DND-41 (cell line): ENCODE measurements around the gene ADAM21.
"Not testable (repeated sequence)": the region's sequence is repeated elsewhere in the genome, so short reads cannot be mapped to it uniquely, and the experiment has no call there.

Experiments used
- ATAC-seq: fragments of 200-7000 bp; cut with Tn5 transposase; 3 replicates; pipeline ENCODE4 v1.9.1; 2021; ENCODE audit warnings: low read depth; ENCODE audit not compliant: insufficient read depth
- DNase-seq: peaks from one replicate; pipeline ENCODE4 v3.0.0-alpha.2; 2020
- H2AFZ ChIP-seq: 2 replicates; pipeline ENCODE4 v1.6.0; 2012; ENCODE audit warnings: low read depth, low read length
- H3K27ac ChIP-seq: 2 replicates; pipeline ENCODE4 v1.5.1; 2012; ENCODE audit warnings: low read length, inconsistent platforms
- H3K27me3 ChIP-seq: fragments of 200-600 bp; sonication (generic); 2 replicates; pipeline ENCODE4 v1.6.0; 2012; ENCODE audit warnings: low read length, mild to moderate bottlenecking, inconsistent platforms; ENCODE audit not compliant: insufficient read depth, poor library complexity
- H3K36me3 ChIP-seq: 2 replicates; pipeline ENCODE4 v1.5.1; 2012; ENCODE audit warnings: low read length, inconsistent platforms; ENCODE audit not compliant: insufficient read depth
- H3K4me1 ChIP-seq: 2 replicates; pipeline ENCODE4 v1.5.1; 2012; ENCODE audit warnings: mild to moderate bottlenecking, low read length; ENCODE audit not compliant: insufficient read depth
- H3K4me2 ChIP-seq: 2 replicates; pipeline ENCODE4 v1.6.0; 2012; ENCODE audit warnings: mild to moderate bottlenecking, moderate library complexity, low read length, inconsistent platforms; ENCODE audit not compliant: insufficient read depth
- H3K4me3 ChIP-seq, 2 experiments: fragments of 200-600 bp in 1 of 2; shearing (Covaris generic) in 1 of 2; 2 replicates each; pipeline ENCODE4 v1.5.1; 2012 to 2016; ENCODE audit warnings: inconsistent platforms in 2 of 2, low read length in 2 of 2, mild to moderate bottlenecking in 2 of 2, low read depth in 1 of 2, moderate library complexity in 1 of 2
- H3K79me2 ChIP-seq: 2 replicates; pipeline ENCODE4 v1.6.0; 2012; ENCODE audit warnings: low read length, inconsistent platforms; ENCODE audit not compliant: insufficient read depth
- H3K9ac ChIP-seq: 2 replicates; pipeline ENCODE4 v1.6.0; 2012; ENCODE audit warnings: low read depth, mild to moderate bottlenecking, inconsistent platforms, low read length, moderate library complexity
- H3K9me3 ChIP-seq: 2 replicates; pipeline ENCODE4 v1.5.1; 2012; ENCODE audit warnings: low read length, moderate library complexity, mild to moderate bottlenecking, inconsistent platforms; ENCODE audit not compliant: insufficient read depth, severe bottlenecking
- H4K20me1 ChIP-seq: 2 replicates; pipeline ENCODE4 v1.6.0; 2012; ENCODE audit warnings: low read length; ENCODE audit not compliant: insufficient read depth
- EZH2 ChIP-seq: IDR thresholded peaks from 3 replicates; pipeline ENCODE4 v1.6.1; 2012; ENCODE audit warnings: borderline replicate concordance, low read depth, mild to moderate bottlenecking, moderate library complexity, low read length, inconsistent platforms; ENCODE audit not compliant: severe bottlenecking
- TF ChIP-seq, protein P1 (sequence below): IDR thresholded peaks from 2 replicates; pipeline ENCODE4 v1.5.1; 2012; ENCODE audit warnings: borderline replicate concordance, low read length, moderate library complexity, mild to moderate bottlenecking; ENCODE audit not compliant: poor library complexity, severe bottlenecking; ENCODE audit errors: extremely low read depth

Gene ADAM21

DNA sequence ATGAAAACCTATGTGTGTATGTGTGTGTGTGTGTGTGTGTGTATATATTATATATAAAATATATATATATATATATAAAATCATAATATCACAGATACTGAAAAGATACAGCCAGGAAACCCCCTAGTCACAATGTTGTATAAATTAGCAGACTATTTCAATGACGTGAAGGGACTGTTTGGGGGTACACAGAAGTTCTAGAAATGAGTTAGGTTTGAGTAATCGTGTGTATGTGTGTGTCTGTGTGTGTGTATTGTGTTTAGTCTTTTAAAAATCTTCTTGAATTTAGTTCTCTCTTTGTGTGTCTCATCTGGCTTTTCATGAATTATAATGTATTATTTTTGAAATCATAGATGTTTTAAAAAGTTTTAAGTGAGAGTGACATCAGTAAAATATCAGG is 21.9 kb downstream of the ADAM21 start:
- Histone ChIP-seq H3K27me3 (no peaks in the 10 kb centered on the region), H3K4me1 (no peaks in the 10 kb centered on the region), H2AFZ (no peak overlapping the region), H3K4me3 (no peak overlapping the region), H3K36me3 (no peaks in the 10 kb centered on the region), H3K4me2 (no peak overlapping the region), H3K27ac (no peak overlapping the region), H4K20me1 (no peaks in the 10 kb centered on the region), H3K79me2 (no peaks in the 10 kb centered on the region), H3K9me3 (no peaks in the 10 kb centered on the region), H3K9ac (no peak overlapping the region)
- DNase-seq = no peak
- ATAC-seq = no peak
- TF ChIP-seq EZH2 = no peak
- TF ChIP-seq, protein P1, sequence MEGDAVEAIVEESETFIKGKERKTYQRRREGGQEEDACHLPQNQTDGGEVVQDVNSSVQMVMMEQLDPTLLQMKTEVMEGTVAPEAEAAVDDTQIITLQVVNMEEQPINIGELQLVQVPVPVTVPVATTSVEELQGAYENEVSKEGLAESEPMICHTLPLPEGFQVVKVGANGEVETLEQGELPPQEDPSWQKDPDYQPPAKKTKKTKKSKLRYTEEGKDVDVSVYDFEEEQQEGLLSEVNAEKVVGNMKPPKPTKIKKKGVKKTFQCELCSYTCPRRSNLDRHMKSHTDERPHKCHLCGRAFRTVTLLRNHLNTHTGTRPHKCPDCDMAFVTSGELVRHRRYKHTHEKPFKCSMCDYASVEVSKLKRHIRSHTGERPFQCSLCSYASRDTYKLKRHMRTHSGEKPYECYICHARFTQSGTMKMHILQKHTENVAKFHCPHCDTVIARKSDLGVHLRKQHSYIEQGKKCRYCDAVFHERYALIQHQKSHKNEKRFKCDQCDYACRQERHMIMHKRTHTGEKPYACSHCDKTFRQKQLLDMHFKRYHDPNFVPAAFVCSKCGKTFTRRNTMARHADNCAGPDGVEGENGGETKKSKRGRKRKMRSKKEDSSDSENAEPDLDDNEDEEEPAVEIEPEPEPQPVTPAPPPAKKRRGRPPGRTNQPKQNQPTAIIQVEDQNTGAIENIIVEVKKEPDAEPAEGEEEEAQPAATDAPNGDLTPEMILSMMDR = no peak

DNA sequence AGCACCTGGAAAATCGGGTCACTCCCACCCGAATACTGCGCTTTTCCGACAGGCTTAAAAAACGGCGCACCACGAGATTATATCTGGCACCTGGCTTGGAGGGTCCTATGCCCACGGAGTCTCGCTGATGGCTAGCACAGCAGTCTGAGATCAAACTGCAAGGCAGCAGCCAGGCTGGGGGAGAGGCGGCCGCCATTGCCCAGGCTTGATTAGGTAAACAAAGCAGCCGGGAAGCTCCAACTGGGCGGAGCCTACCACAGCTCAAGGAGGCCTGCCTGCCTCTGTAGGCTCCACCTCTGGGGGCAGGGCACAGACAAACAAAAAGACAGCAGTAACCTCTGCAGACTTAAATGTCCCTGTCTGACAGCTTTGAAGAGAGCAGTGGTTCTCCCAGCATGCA is 23.5 kb downstream of the ADAM21 start:
- H3K27ac ChIP-seq, H3K27me3 ChIP-seq, H3K9me3 ChIP-seq, H2AFZ ChIP-seq, H4K20me1 ChIP-seq, H3K4me2 ChIP-seq, H3K9ac ChIP-seq, H3K4me3 ChIP-seq, H3K4me1 ChIP-seq, H3K79me2 ChIP-seq, DNase-seq, H3K36me3 ChIP-seq, ATAC-seq: not testable (repeated sequence)

DNA sequence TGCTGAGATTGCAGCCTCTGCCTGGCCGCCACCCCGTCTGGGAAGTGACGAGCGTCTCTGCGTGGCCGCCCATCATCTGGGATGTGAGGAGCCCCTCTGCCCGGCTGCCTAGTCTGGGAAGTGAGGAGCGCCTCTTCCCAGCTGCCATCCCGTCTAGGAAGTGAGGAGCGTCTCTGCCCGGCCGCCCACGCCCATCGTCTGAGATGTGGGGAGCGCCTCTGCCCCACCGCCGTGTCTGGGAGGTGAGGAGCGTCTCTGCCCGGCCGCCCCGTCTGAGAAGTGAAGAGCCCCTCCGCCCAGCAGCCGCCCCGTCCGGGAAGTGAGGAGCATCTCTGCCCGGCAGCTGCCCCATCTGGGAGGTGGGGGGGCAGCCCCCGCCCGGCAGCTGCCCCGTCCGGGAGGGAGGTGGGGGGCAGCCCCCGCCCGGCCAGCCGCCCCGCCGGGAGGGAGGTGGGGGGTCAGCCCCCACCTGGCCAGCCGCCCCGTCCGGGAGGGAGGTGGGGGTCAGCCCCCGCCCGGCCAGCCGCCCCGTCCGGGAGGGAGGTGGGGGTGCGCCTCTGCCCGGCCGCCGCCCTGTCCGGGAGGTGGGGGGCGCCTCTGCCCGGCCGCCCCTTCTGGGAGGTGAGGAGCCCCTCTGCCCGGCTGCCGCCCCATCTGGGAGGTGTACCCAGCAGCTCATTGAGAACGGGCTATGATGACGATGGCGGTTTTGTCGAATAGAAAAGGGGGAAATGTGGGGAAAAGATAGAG is 25.6 kb downstream of the ADAM21 start:
- H3K79me2 ChIP-seq, H3K9me3 ChIP-seq, DNase-seq, H3K27ac ChIP-seq, H3K9ac ChIP-seq, H3K36me3 ChIP-seq, H3K4me1 ChIP-seq, ATAC-seq, H3K4me3 ChIP-seq, H2AFZ ChIP-seq, H4K20me1 ChIP-seq, H3K4me2 ChIP-seq, H3K27me3 ChIP-seq: not testable (repeated sequence)

DNA sequence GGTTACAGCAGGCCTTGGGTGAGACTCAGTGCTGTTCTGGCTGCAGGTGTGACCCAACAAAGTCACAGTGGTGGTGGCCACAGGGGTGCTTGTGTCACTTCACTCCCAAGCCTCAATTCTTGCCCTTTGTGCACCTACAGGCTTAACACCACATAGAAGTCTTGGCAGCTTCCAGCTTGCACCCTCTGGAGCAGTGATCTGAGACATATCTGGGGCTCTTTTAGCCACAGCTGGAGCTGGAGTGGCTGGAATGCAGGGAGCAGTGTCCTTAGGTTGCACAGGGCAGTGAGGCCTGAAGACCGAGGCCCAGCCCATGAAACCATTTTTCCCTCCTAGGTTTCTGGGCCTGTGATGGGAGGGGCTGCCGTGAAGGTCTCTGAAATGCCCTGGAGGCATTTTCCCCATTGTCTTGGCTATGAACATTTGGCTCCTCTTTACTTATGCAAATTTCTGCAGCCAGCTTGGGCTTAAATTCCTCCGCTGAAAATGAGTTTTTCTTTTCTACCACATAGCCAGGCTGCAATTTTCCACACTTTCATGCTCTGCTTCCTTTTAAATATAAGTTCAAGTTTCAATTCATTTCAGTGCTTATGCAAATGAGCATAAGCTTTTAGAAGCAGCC is 37.7 kb downstream of the ADAM21 start:
- ATAC-seq = no peak

More for the DNA sequence above, 37.7 kb downstream of the ADAM21 start:
- H3K9ac ChIP-seq = no peak overlapping the region
- no peak overlapping the region for H3K4me2 ChIP-seq
- H3K4me3 ChIP-seq = no peak overlapping the region
- TF ChIP-seq, protein P1 = no peak
- TF ChIP-seq EZH2 = no peak
- no peaks in the 10 kb centered on the region for H3K36me3 ChIP-seq
- H3K4me1 ChIP-seq = no peaks in the 10 kb centered on the region
- peaks cover 22% of the 10 kb centered on the region for H3K9me3 ChIP-seq
- no peaks in the 10 kb centered on the region for H3K27me3 ChIP-seq
- no peak overlapping the region for H2AFZ ChIP-seq
- no peak for DNase-seq
- no peak overlapping the region for H3K27ac ChIP-seq
- H4K20me1 ChIP-seq = no peaks in the 10 kb centered on the region
- H3K79me2 ChIP-seq = no peaks in the 10 kb centered on the region
